ENCODE data around the gene GRIK3.

The GRIK3 gene

GRCh38 chr1:36981126-36981525 is 53.2 kb downstream of the GRIK3 start:
- no peak for DNase-seq (ENCODE audit: low read depth)

GRCh38 chr1:36977731-36978406 is 56.4 kb downstream of the GRIK3 start:
- no peak for DNase-seq (ENCODE audit: low read depth)

GRCh38 chr1:36975642-36976041 is 58.7 kb downstream of the GRIK3 start:
- DNase-seq (ENCODE audit: low read depth): no peak

DNA sequence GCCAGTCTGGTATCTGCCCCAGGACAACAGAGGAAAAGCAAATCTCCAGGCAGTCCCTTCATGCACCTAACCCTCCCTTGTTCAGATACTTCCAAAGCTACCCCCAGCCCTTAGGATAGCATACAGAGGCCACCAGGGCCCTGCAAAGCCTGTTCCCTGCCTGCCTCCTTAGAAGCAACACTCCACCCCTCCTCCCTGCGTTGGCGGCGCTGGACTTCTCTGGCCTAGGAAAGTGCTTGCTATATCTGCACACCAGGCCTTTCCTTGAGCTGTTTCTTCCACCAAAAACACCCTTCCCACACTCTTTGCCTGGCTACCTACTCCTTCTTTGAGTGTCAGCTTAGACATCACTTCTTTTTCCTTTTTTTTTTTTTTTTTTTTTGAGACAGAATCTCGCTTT is 61.3 kb downstream of the GRIK3 start:
- no peak for DNase-seq (ENCODE audit: low read depth)

DNA sequence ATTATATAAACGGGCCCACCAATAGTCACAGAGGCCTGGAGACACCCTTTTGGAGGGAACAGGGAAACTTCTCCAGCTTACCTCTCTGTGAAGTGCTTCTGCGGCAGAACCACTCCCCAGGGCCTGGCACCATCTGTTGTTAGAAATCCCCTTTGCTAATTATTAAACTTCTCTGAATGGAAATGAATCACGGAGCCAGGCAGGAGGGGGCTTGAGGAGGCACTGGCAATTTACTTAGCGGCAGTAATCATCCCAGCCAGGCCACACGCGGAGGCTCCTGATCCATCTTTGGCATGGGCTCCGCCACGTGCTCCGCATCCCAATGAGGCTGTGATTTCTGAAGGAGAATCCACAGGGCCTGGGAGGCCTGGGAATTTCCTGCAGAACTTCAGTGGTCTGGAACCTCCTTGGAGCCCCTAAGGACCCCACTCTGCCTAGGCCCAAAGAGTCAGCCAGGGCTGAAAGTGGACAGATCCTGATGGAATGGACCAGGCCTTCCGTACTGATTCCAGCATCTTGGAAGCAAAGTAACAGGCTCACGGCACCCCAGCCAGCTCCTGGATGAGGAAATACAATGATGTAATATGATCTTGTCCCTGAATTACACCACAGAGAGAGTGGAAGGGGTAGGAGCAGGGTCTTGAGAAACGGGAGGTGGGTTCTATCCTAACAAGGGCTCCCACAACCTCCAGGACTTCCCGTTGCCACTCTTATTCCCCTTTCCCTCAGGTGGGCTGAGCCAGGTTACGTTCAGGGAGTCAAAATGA is 62.3 kb downstream of the GRIK3 start:
- DNase-seq (ENCODE audit: low read depth): no peak

GRCh38 chr1:36968730-36969129 is 65.6 kb downstream of the GRIK3 start:
- DNase-seq (ENCODE audit: low read depth): no peak

GRCh38 chr1:36966242-36966641 is 68.1 kb downstream of the GRIK3 start:
- no peak for DNase-seq (ENCODE audit: low read depth)

- DNase-seq (ENCODE audit: low read depth): no peak
Observed at GRCh38 chr1:36965275-36966159, 68.8 kb downstream of the GRIK3 start.

GRCh38 chr1:36964830-36965229 is 69.5 kb downstream of the GRIK3 start:
- no peak for DNase-seq (ENCODE audit: low read depth)

- no peak for DNase-seq (ENCODE audit: low read depth)
Observed at GRCh38 chr1:36963006-36963405, 71.3 kb downstream of the GRIK3 start.

GRCh38 chr1:36961062-36961615 is 73.2 kb downstream of the GRIK3 start:
- no peak for DNase-seq (ENCODE audit: low read depth)

GRCh38 chr1:36956570-36956969 is 77.7 kb downstream of the GRIK3 start:
- DNase-seq (ENCODE audit: low read depth): no peak

GRCh38 chr1:36955016-36955415 is 79.3 kb downstream of the GRIK3 start:
- no peak for DNase-seq (ENCODE audit: low read depth)

DNA sequence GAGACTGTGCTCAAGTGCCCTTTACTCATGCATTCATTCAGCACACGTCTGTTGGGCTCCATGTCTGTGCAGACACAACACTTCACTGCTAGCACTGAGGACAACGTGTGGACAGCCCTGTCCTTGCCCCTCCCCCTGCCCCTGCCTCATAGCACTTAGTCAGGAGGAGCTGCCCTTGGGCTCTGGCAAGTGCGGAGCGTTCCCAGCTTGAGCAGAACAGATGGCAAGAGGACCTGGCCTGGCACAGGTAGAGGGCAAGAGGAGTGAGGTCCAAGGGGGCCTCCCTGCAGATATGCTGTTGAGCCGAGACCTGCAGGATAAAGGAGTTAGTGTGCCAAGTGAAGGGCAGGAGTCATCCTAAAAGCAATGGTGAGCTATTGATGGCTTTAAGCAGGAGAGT is 81.3 kb downstream of the GRIK3 start:
- no peak for DNase-seq (ENCODE audit: low read depth)

GRCh38 chr1:36951761-36952160 is 82.6 kb downstream of the GRIK3 start:
- no peak for DNase-seq (ENCODE audit: low read depth)

DNA sequence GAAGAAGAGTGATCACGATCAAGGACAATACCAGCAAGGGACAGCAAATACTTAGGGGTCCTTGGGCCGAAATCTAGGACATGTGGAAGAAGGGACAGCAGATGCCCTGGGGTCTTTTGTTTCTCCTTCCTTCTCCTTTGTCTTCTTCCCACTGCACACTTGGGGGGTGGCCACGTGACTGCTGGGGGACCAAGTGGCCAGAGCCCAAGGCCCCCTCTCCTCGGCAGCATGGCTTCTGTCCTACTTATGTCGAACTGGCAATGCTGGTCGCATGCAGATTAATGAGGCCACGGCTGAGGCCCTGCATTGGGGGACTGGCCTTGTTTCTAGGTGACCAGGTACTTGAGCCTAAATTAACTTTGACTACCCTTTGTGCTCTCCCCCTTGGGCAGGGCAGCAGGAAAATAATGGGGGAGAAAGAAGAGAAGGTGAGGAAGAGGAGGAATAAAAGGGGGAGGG is 83.0 kb downstream of the GRIK3 start:
- no peak for DNase-seq (ENCODE audit: low read depth)

- DNase-seq (ENCODE audit: low read depth): no peak
Observed at GRCh38 chr1:36950604-36951291, 83.6 kb downstream of the GRIK3 start.

- DNase-seq (ENCODE audit: low read depth): no peak
Observed at GRCh38 chr1:36948606-36949005, 85.7 kb downstream of the GRIK3 start.

GRCh38 chr1:36948147-36948546 is 86.2 kb downstream of the GRIK3 start:
- no peak for DNase-seq (ENCODE audit: low read depth)

- no peak for DNase-seq (ENCODE audit: low read depth)
Observed at GRCh38 chr1:36947384-36947783, 86.9 kb downstream of the GRIK3 start.

DNA sequence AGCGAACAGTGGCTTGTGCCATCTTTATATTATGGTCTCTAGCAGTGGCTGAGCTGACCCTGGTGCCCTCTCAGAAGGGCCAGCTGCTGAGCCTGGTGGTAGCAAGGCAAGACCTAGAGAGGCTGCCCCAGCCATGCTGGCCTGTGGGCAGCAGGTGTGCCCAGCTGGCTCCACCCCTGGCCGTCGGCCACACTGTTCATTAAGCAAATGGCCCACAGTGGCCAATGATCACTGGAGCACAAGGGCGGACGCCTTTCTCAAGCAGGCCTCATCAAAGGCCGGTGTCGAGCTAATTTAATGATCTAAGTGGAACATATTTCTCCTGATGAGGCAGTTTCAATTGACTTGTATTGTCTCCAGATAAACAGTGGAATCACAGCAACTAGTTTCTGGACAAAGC is 89.4 kb downstream of the GRIK3 start:
- DNase-seq (ENCODE audit: low read depth): no peak

GRCh38 chr1:36942148-36942547 is 92.2 kb downstream of the GRIK3 start:
- DNase-seq (ENCODE audit: low read depth): no peak
